GM06990 (cell line): ENCODE data around the gene ATP2B2.

Source experiments
- DNase-seq: peaks from one replicate; pipeline ENCODE4 v3.0.0-alpha.2; 2011; ENCODE audit not compliant: insufficient read length; ENCODE audit errors: extremely low read depth
- H3K27me3 ChIP-seq: replicated peaks from 2 replicates; pipeline ENCODE4 v1.6.0; 2011; ENCODE audit warnings: low read length; ENCODE audit not compliant: control insufficient read depth, insufficient read depth
- H3K36me3 ChIP-seq: 2 replicates; pipeline ENCODE4 v1.5.1; 2011; ENCODE audit warnings: low read length; ENCODE audit not compliant: control insufficient read depth, insufficient read depth
- H3K4me3 ChIP-seq: replicated peaks from 2 replicates; pipeline ENCODE4 v1.5.1; 2011; ENCODE audit warnings: low read depth, mild to moderate bottlenecking, control low read depth, low read length
- TF ChIP-seq, protein P1 (sequence below): IDR thresholded peaks from 2 replicates; pipeline ENCODE4 v1.5.1; 2011; ENCODE audit warnings: low read length, control low read depth, mild to moderate bottlenecking, inconsistent platforms; ENCODE audit not compliant: insufficient read depth, poor library complexity, severe bottlenecking

The ATP2B2 gene

DNA sequence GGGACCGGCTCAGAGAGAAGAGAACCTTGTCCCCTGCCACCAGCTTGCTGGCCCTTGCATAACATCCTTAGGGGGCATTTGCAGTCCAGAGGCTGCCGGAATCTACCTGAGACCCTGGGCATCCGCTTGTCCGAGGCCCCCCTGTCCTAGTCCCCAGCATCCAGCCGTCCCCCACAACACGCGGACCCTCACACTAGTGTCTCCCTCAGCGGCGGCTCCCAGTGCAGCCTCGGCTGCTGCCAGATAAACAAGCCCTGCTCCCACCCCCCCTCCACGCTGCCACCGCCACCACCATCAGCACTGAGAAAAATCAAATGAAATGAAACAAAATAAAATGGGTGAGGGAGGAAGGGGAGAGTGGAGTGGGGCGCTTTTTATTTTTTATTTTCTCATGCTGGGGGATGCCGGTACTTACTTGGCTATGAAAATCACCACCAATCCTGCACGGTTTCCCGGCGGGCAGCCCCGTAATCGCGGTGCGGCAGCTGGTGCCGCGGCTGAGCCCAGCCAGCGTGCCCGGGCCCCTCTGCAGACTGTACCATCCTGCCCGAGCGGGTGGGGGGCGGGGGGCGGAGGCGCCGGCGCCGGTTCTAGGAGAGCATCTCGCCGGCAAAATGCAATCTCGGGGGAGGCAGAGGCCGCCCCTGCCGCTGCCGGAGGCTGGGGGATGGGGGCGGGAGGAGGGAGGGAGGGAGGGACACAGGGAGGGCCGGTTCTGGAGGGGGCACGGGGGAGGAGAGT lies at the start of gene ATP2B2:
ATP2B2 (minus strand) TSS at position 537 of the 741 bp plus-strand sequence. CDS start 56,043 bp downstream, outside the sequence.
- DNase-seq = no peak
- H3K4me3 ChIP-seq = no peak within 1 kb of the TSS
- TF ChIP-seq, protein P1, sequence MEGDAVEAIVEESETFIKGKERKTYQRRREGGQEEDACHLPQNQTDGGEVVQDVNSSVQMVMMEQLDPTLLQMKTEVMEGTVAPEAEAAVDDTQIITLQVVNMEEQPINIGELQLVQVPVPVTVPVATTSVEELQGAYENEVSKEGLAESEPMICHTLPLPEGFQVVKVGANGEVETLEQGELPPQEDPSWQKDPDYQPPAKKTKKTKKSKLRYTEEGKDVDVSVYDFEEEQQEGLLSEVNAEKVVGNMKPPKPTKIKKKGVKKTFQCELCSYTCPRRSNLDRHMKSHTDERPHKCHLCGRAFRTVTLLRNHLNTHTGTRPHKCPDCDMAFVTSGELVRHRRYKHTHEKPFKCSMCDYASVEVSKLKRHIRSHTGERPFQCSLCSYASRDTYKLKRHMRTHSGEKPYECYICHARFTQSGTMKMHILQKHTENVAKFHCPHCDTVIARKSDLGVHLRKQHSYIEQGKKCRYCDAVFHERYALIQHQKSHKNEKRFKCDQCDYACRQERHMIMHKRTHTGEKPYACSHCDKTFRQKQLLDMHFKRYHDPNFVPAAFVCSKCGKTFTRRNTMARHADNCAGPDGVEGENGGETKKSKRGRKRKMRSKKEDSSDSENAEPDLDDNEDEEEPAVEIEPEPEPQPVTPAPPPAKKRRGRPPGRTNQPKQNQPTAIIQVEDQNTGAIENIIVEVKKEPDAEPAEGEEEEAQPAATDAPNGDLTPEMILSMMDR = no peak
- H3K36me3 ChIP-seq = no peaks in the 10 kb centered on the region
- H3K27me3 ChIP-seq = peaks cover 4% of the 10 kb centered on the region

DNA sequence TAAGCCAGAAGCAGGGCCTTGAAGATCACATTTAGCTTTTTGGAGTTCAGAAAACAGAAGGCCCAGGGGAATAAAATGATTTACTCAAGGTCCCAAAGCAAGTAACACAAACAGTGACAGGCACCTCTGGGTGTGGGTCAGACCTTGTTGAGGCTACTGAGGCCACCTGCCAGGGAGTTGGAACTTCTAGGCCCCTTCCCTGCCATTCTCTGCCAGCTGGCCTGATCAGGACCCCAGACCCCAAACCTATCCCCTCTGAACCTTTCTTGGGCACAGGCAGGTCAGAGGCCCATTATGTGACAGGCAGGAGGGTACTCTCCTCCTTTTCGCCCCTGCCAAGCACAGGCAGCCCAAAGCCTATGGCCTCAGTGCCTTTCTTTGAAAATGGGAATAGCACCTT lies 49.4 kb upstream of the ATP2B2 start:
- H3K4me3 ChIP-seq = no peak overlapping the region
- TF ChIP-seq, protein P1 = no peak
- no peaks in the 10 kb centered on the region for H3K36me3 ChIP-seq
- no peaks in the 10 kb centered on the region for H3K27me3 ChIP-seq
- DNase-seq = no peak

DNA sequence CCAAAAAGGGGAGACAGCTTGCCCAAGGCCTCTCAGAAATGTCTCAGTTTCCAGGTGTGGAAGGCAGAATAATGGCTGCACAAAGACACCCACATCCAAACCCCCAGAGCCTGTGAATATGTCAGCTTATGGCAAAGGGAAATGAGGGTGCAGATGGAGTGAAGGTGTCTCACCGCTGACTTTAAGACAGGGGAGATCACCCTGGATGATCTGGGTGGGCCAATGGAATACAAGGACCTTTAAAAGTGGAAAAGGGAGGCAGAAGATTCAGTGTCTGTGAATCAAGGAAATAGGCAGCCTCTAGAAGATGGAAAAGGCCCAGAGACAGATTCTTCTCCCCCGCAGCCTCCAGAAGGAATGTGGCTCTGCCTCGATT lies 48.8 kb upstream of the ATP2B2 start:
- TF ChIP-seq, protein P1 = no peak

DNA sequence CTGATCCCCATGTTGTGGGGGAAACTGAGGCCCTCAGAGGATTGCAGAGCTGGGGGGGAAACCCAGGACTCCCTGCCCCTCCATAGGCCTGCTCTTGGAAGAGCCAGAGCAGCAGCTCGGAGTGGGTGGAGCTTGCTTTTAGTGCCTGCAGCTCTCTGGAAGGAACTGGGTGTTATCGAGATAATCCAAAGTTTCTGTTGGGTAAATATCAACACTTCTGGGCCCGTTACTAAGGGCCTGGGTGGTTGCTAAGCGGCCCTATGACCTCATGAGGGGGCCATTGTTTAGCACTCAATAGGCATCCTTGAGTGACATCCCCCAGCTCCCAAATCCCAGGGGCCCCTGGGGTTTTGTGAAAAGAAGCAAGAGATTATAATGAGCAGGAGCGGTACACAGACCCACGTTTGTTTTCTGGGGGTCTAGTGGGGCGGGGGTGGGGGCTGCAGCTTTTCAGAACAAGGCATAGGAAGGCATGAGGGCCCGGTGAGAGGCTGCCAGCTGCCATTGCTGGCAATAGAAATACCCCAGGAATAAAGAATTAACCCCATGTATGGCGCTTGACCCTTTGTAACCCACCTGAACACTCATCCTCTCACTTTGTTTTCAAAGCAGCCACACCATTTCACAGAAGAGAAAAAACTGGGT lies 48.3 kb upstream of the ATP2B2 start:
- TF ChIP-seq, protein P1 = no peak
- no peak for DNase-seq
- H3K36me3 ChIP-seq = no peaks in the 10 kb centered on the region

More for the DNA sequence above, 48.8 kb upstream of the ATP2B2 start:
- Histone ChIP-seq H3K4me3 (no peak overlapping the region), H3K27me3 (no peaks in the 10 kb centered on the region), H3K36me3 (no peaks in the 10 kb centered on the region)
- DNase-seq = no peak

DNA sequence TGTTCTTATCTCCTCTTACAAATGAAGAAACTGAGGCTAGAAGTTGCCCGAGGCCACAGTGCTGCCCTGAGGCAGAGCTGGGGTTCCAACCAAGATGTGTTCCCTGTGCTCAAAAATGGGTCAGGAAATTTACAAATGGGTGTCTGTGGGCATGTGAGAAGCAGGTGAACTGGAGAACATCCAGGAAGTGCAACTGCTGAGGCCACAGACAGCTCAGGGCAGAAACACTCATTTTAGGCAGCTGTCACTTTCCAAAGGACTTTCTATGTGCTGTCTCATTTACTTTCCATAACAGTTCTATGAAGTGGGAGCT lies 47.2 kb upstream of the ATP2B2 start:
- no peak for DNase-seq
- no peaks in the 10 kb centered on the region for H3K27me3 ChIP-seq
- no peaks in the 10 kb centered on the region for H3K36me3 ChIP-seq
- no peak overlapping the region for H3K4me3 ChIP-seq
- TF ChIP-seq, protein P1 = no peak

More for the DNA sequence above, 48.3 kb upstream of the ATP2B2 start:
- H3K27me3 ChIP-seq = no peaks in the 10 kb centered on the region
- H3K4me3 ChIP-seq = no peak overlapping the region
